Activated CD4-positive, alpha-beta T cell treated with anti-CD3 and anti-CD28 coated beads, Interleukin-2, amount 50 U/mL, for 4 hours (primary cell): ENCODE data around the gene GRIN2C.
A peak's percentile ranks its signal among the peaks of the same experiment; 100 is the strongest.
"Not testable (repeated sequence)": the region's sequence is repeated elsewhere in the genome, so short reads cannot be mapped to it uniquely, and the experiment has no call there.

Experiments used
- DNase-seq, 2 experiments: peaks; one replicate each; pipeline ENCODE4 v3.0.0-alpha.2; 2020

The GRIN2C gene

DNA sequence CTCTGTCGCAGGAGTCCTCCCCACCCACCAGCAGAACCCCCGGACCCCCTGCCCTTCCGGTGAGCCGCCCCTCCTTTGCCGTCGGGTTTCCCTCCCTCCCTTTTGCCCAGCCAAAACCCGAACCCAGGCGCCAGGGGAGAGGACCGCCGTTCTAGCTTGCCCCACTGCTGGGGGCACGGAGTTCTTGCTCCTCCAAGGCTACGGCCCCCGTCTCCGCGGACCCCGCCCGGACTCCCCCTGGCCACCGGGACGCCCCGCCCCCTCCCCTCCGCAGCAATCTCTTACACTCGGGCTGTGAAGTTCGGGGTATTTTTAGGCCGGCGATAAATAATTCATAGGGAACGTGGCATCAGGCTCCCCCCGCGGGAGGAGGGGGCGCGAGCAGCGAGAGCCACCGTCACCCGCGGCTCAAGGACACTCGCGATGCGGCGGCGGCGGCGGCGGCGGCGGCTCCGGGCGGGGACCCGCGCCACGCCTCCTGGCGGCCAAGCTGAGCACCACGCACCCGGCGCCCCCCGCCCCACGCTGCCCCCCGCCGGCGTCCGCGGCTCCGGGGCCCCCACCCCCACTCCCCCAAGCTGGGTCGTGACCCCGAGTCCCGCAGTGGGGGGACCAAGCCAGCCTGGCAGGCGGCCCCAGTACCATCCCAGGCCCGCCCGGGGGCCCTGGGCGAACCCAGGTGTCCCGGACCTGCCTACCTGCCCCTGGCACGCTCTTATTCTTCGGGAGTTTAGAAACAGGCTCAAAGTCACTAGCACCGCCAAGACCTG lies at the start of gene GRIN2C:
Gene GRIN2C, minus strand, starts transcription at position 427 of the 770 bp plus-strand sequence. CDS start 4,793 bp downstream, outside the sequence.
- DNase-seq: peak in 1 of 2 experiments; percentile 16

DNA sequence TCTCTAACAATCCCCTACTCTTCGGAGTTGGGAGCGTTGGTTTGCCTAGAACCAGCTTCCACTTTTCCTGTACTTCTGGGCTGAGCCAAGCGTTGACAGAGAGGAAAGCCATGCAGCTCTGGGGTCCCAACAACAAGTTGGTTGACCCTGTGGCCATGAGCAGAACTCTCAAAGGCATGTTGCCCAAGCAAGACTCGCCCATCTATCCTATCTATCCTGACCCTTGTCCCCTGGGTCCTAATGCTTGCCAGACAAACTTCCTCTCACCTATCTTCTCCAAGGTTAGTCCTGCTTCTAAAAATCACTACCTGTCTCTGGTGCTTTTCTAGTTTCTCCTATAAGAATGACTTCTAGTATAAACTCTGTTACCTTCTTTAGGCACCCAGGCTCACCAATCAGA lies 49.4 kb upstream of the GRIN2C start:
- not testable (repeated sequence) for DNase-seq

DNA sequence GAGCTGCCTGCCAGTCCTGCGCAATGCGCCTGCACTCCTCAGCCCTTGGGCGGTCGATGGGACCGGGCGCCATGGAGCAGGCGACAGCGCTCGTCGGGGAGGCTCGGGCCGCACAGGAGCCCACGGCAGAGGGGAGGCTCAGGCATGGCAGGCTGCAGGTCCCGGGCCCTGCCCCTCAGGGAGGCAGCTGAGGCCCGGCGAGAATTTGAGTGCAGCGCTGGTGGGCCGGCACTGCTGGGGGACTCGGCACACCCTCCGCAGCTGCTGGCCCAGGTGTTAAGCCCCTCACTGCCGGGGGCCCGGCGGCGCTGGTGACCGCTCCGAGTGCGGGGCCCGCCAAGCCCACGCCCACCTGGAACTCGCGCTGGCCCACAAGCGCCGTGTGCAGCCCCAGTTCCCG lies 47.3 kb upstream of the GRIN2C start:
- DNase-seq: no peak

DNA sequence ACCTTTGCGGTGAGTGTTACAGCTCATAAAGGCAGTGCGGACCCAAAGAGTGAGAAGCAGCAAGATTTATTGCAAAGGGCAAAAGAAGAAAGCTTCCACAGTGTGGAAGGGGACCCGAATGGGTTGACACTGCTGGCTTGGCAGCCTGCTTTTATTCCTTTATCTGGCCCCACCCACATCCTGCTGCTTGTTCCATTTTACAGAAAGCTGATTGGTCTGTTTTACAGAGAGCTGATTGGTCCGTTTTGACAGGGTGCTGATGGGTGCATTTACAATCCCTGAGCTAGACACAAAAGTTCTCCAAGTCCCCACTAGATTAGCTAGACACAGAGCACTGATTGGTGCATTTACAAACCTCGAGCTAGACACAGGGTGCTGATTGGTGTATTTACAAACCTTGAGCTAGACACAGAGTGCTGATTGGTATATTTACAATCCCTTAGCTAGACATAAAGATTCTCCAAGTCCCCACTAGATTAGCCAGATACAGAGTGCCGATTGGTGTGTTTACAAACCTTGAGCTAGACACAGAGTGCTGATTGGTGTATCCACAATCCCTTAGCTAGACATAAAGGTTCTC lies 46.6 kb upstream of the GRIN2C start:
- not testable (repeated sequence) for DNase-seq

DNA sequence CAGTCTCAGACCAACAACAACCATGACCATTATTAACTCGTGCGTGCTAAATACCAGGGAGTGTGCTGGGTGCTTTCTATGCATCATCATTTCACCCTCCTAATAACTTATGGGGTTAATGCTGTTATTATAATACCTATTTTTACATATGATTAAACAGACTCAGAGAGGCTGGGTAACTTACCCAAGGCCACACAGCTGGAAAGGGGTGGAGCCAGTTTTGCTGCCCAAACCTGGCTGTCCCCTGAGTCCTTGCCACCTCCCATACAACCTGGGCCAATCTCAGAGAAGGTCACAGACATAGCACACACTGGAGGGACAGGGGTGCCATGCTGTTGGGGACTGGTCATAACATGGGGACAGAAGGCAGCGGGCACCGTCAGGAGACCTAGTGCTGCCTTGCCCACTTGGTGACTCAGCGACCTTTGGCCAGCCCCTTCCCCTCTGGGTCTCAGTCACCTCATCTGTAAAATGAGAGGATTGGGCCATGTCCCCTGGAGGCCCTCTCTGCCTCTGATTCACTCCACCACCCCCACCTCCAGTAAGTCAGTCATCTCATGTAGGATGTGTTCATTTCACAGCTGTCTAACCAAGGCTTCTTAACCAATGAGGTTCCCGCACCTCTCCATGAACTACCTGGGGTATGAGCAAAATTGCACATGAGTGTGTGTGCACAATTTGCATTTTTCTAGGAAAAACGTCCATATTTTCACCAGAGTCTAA lies 45.2 kb upstream of the GRIN2C start:
- no peak for DNase-seq

DNA sequence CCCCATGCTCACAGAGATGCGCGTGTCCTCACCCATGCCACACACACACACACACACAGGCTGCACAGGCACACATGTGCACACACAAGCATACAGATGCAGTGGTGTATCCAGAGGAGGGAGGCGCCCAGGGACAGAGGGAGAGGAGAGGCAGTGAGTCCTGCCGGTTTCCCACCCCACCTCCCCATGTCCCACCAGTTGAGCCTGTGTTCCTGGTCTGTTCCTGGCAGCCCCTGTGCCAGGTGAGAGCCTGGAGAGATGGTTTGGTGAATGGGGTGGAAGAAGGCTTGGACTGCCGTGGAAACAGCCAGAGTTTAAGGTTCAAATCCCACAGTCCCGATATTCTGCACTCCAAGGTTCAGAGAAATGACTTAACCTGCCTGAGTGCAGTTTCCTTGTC lies 44.0 kb upstream of the GRIN2C start:
- DNase-seq: no peak

DNA sequence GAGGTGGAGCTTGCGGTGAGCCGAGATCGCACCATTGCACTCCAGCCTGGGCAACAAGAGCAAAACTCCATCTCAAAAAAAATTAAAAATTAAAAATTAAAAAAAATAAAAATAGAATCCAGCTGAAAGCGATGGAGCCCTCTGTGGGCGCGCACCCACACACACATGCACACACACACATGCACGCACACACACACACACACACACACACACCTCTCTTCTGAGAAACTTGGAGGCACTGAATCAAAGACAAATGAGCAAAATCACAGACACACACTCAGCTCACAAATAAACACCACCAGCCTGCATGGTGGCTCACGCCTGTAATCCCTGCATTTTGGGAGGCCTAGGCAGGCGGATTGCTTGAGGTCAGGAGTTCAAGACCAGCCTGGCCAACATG lies 43.3 kb upstream of the GRIN2C start:
- no peak for DNase-seq

DNA sequence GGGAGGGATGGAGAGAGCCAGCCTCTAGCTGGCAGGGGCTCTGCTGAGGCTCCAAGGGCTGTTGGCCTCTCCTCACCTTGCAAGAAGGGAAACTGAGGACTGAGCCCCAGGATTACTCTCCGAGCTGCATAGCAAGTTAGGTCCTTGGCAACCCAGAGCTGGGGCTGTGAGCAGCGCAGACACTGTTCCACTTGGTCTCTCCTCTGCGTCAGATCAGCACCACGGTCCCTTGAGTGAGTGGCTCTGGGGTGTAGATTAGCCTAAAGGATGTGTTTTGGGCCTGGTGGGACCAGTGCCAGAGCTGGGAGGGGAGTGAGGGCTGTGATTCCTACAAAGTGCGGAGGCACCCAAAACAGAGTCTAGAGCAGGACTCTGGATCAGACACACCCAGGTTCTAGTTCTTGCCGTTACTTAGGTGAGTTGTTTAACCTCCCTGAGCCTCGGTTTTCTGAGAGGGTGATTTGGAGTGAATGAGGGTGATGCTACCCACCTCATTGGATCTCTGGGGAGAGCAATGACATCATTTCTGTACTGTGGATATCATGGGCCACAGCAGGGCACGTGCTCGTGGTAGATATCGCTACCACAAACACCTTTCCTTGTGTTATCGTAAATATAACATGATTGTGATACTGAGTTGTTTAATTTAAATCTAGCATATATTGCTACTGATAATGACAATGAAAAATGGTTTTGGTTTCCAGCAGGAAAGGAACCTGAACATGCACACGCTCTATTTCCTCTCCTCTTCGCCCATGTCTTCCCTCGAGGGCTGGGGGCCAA lies 41.9 kb upstream of the GRIN2C start:
- no peak for DNase-seq

DNA sequence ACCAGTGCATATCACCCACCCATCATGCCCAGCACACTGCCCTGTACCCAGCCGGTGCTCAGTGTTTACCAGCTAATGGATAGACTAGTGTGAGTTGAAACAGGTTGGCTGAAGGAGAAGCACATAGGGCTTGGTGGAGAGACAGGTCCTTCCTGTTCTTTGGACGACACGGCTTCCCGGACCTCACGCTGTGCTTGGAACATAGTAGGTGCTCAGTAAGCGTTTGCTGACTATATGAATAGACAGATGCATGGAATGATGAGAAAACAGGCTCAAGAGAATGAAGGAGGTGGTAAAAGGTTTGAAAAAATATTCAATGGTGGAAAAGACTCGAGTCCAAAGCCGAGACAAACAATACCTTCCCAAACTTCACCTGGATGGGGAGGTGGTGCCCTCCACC lies 40.5 kb upstream of the GRIN2C start:
- no peak for DNase-seq

DNA sequence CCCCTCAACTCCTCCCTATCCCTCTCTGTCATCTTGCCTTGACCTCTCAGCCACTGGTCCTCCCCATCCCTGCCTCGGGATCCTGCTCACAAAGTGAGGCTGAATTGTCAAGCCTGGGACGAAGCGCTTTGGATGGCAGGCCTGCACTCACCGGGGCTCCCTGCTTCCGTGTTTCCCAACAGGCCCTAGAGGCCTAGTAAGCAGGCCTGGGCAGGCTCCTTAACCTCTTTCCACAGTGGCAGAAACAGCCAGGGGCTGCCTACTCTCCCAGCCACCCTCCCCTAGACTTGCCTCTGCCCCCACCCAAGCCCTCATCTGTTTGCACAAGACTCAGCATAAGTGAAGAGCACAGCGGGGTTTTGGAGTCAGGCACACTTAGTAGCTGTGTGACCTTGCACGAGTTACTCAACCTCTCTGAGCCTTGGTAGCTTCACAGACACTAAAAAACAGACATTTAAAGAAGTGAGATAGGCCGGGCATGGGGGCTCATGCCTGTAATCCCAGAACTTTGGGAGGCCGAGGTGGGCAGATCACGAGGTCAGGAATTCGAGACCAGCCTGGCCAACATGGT lies 38.8 kb upstream of the GRIN2C start:
- no peak for DNase-seq

DNA sequence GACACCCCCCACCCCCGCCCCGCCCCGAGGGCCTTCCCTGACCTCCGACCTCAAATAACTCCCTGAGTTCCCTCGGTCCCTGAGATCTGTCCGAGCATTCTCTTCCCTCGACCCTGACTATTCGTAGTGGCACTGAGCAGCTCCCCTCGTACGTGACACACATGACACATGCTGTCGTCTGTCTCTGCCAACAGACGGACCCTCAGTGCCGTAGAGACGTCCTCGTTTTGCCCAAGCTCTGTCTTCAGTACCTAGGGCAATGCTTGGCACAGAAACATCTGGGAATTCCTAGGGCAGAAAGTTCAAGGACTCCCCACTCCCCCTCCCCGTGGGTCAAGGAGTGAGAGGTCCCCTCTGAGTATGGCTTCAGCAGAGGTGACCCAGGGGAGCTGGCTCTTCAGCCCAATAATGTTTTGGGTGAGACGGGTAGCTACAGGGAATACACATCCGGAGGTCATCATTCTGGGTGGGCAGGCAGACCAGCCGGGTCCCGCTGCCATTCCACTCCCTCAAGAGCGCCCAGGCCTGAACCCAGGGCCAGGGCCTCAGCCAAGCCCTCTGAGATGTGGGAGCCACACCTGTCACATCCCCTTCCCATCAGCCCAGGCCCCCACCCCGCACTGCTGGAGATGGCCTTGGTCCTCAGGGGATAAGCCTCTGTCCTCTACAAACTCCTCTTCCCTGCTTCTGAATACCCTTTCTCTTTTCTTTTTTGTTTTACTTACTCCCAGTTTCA lies 34.4 kb upstream of the GRIN2C start:
- no peak for DNase-seq

DNA sequence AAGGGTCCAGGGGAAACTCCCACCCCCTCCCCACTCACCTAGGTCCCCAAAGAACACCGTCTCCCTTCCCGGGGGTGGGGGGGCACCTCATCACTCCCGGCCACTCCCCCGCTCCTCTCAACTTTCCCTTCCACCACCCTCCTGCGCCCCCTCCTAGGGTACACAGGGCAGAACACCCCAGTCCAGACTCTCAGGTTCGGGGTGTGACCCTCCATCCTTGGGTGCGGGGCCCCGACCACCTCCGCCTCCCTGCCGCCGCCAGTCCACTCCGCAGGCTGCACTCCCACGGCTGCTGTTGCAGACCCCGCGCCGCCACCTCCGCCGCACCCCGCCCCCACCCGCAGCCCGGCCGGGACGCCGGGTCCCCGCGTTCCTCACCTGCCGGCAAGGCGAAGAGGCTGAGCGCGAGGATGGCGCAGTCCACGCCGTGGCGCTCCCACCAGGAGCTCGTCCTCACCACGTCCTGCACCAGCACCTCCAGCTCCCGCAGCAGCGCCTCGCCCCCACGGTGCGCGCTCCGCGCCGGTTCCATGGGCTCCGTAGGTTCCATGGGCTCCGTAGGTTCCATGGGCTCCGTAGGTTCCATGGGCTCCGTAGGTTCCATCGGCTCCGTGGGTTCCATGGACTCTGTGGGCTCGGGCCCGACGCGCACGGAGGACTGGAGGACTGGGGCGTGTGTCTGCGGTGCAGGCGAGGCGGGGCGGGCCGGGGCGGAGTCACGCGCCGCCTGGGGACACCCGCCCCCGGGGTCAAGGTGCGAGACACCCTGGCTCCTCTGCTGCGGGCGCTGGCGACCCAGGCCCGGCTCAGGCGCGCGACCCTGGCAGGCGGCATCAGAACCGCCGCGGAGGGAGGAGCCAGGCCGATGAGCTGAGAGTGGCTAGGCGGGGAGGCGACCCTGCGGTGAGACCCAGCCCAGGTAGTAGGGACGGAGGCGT lies 33.6 kb upstream of the GRIN2C start, which contains the start of gene FADS6:
Gene FADS6, minus strand, starts transcription at position 660 of the 938 bp plus-strand sequence. Its CDS starts 38 bp downstream, at position 622.
- no peak for DNase-seq

DNA sequence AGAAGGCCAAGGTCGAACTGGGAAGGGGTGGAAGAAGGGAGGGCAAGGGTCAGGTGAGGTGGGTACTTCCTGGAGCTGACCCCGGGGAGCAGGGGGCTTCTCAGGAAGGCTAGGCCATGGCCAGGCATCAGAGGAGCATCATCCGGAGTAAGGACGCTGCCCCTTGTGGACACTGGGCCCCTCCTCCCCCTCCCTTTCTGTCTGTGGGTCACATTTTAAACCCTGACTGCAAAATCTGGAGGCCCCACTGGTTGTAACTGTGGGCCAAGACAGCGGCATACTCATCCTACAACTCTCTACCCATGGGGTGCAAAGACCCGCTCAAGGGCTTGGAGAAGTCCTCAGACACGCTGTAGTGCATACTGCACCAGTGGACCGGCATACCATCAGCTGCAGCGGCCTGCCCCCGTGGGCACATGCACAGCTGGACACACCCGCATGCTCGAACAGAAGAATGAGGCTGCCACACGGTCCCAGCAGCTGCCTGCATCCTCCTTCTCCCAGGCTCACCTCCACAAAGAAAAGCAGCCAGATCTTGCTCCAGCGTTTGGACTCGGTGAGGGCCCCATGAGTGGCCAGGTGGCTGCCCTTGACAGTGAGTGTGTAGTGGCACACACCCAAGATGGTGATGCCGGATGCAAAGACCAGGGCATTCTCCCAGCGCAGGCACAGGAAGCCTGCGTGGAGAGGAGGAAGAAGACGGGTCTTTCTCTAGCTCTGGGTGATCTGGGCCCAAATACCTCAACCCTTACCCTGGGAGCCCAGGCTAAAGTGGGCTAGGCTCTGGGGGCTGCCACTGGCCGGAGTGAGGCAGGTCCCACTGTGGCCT lies 32.5 kb upstream of the GRIN2C start:
- DNase-seq: no peak

DNA sequence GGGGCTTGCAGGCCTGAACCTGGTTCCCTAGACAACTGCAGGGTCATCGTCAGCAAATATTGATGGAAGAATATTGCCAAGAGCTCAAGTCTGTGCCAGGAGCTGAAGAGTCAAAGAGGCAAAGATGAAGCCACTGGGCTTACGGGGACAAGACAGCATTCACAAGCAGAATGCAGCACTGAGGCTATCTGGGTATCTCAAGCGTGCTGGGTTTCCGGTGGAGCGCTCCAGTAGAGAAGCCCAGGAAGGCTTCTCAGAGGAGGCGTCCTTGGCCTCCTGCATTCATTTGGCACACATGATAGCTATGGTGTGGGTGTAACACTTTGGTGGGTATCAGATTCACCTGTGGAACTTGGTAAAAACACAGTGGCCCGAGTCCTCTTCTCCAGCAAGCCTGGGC lies 30.9 kb upstream of the GRIN2C start:
- DNase-seq: no peak

DNA sequence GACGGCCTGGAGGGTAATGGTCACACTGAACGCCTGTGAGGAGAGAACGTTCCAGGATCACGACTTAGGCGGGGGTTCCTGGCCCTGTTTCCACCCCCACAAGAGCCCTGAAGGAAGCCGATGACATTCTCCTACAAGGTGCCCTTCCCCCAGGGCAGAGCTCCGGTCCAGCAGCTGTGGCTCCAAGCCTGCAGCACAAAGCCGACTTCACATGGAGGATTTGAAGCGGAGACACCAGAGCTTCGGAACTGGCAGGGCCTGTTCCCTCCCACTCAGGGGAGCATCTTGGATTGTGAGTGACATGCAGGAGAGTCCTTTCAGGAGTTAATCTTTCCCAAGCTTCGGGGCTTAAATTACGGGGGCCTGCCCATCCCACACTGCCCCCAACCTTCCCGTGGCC lies 28.8 kb upstream of the GRIN2C start:
- DNase-seq: no peak

DNA sequence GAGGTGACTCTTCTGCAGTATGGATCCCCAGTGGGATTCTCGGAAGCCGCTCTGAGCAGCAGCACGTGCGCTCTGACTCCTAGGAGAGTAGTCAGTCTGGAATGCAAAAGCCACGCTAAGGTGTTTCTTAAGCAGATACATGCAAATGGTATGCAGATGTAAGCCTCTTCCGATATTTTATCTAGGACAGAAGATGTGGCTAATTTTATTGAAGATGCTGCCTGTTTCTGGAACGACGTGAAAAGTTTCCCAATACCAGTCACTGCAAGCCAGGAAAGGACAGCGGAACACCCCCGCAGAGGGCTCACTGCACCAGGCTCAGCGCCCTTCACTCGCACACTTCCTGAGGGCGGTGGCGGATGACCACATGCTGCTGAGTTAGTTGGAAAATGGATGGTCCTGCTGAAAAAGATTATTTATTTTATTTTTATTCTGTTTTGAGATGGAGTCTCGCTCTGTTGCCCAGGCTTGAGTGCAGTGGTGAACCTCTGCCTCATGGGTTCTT lies 23.6 kb upstream of the GRIN2C start:
- DNase-seq: no peak

DNA sequence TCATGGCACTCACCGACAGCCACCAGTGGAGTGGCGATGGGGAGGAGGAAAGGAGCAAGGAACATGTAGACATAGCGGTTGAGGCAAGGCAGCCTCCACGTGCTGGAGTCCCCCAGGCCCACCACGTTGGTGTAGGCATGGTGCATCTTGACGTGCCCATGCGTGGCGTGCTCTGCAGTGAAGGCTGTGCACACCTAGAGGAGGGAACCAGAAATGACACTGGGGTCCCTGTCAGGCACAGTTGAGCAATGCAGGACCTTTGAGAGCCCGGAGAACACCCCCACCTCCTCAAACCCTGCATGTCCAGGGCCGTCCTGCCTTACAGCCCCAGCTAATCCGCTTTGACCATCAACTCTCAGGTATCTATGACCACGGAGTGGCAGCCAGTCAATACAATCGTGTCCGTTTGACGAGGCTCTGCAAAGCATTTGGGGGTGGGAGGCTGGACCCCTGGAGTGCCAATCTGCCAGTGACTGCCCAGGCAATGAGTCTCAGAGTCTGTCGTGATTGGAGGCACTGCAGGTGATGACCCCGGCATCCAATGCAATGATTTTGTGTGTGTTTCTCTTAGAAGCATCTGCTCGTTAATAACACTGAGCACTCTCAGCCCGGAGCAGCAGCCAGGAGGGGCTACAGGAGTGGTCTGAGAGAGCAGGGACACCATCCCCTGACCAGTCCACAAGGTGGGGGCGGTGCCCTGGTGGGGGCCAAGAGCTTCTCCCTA lies 23.0 kb upstream of the GRIN2C start:
- DNase-seq: no peak

DNA sequence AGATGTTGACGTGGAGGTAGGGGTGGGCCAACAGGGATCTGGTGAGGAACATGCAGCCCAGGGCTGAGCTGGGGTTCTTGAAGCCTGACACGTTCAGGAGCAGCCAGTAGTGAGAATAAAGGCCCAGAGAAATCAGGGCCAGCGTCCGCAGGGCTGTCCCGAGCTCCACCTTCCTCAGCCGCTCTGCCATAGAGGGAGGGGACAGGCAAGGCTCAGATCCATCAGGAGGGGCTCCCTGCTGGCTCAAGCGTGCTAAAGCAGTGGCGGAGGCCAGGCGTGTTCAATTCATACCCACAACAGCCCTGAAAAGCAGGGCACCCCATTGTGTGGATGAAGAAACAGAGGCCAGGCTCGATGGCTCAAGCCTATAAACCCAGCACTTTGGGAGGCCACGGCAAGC lies 21.4 kb upstream of the GRIN2C start:
- DNase-seq: no peak

DNA sequence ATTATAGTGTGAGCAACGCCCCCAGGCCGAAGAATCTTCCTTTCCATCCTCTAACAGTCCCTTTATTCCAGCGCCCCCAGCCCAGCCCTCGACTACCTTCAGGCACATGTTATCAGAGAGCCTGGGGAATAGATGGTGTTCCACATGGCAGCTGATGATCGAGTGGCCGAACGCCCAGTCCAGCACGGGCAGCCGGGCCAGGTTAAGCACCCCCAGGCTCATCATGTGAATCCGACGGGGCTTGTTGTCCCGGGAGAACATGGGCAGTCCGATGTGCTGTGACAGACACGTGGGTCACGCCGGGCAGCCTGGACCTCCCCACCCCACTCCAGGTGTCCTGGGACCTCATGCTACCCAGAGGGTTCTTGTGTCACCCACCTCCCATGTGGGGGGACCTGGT lies 19.6 kb upstream of the GRIN2C start:
- DNase-seq: no peak
